ENCODE results near the gene DNM3. TPM values are rescaled to one million over a fixed set of nuclear protein-coding genes. Genes with fewer than 3 reads are reported as not detected.

Gene DNM3
- total RNA-seq, 1 donor from 2014 or later: 4.7 TPM

GRCh38 chr1:172206256-172206655 is 365.0 kb downstream of the DNM3 start:
- Histone ChIP-seq H4K20me1 (ENCODE audit: insufficient read depth, low read length) (no peaks in the 10 kb centered on the region), H3K9ac (ENCODE audit: low read length) (no peak overlapping the region), H3K27me3 (ENCODE audit: insufficient read depth, low read length) (no peaks in the 10 kb centered on the region), H3K9me3 (ENCODE audit: insufficient read depth, low read depth, low read length) (no peaks in the 10 kb centered on the region), H2AFZ (ENCODE audit: low read depth, low read length) (no peak overlapping the region), H3K4me2 (ENCODE audit: low read length) (no peak overlapping the region), H3K79me2 (ENCODE audit: insufficient read depth, low read length) (no peaks in the 10 kb centered on the region), H3K4me3 (ENCODE audit: insufficient read depth, low read depth, low read length) (no peak overlapping the region), H3K36me3 (ENCODE audit: insufficient read depth, low read length) (no peaks in the 10 kb centered on the region), H3K4me1 (ENCODE audit: insufficient read depth, low read length) (no peaks in the 10 kb centered on the region), H3K27ac (ENCODE audit: low read depth, low read length) (no peak overlapping the region)
- H3K4me1 Mint-ChIP-seq (ENCODE audit: low read depth, unreplicated experiment): no peaks in the 10 kb centered on the region
- no peaks in the 10 kb centered on the region for H3K27me3 Mint-ChIP-seq (ENCODE audit: low read depth, unreplicated experiment)
- H3K36me3 Mint-ChIP-seq (ENCODE audit: low read depth, unreplicated experiment): no peaks in the 10 kb centered on the region
- no peak for DNase-seq (ENCODE audit: low read depth)
- H3K27ac Mint-ChIP-seq (ENCODE audit: unreplicated experiment): no peak overlapping the region
- FAIRE-seq: no peak
- no peak overlapping the region for H3K4me3 Mint-ChIP-seq (ENCODE audit: unreplicated experiment)
- no peak for TF ChIP-seq CTCF (IDR thresholded peaks at IDR 0.05; ENCODE audit: insufficient read depth, low read depth, low read length)
- no peak for TF ChIP-seq EZH2 (IDR thresholded peaks at IDR 0.05; ENCODE audit: insufficient read depth, low read length)
- H3K9me3 Mint-ChIP-seq (ENCODE audit: unreplicated experiment): no peaks in the 10 kb centered on the region

GRCh38 chr1:172208635-172209034 is 367.3 kb downstream of the DNM3 start:
- H3K9ac ChIP-seq (ENCODE audit: low read length): no peak overlapping the region
- no peaks in the 10 kb centered on the region for H3K36me3 ChIP-seq (ENCODE audit: insufficient read depth, low read length)
- no peaks in the 10 kb centered on the region for H3K79me2 ChIP-seq (ENCODE audit: insufficient read depth, low read length)
- H3K4me3 Mint-ChIP-seq (ENCODE audit: unreplicated experiment): no peak overlapping the region
- no peaks in the 10 kb centered on the region for H3K4me1 ChIP-seq (ENCODE audit: insufficient read depth, low read length)
- no peaks in the 10 kb centered on the region for H3K36me3 Mint-ChIP-seq (ENCODE audit: low read depth, unreplicated experiment)
- no peak overlapping the region for H3K27ac Mint-ChIP-seq (ENCODE audit: unreplicated experiment)
- no peaks in the 10 kb centered on the region for H4K20me1 ChIP-seq (ENCODE audit: insufficient read depth, low read length)
- H3K9me3 Mint-ChIP-seq (ENCODE audit: unreplicated experiment): no peaks in the 10 kb centered on the region
- peaks cover 3% of the 10 kb centered on the region for H3K4me1 Mint-ChIP-seq (ENCODE audit: low read depth, unreplicated experiment)
- no peak overlapping the region for H3K4me3 ChIP-seq (ENCODE audit: insufficient read depth, low read depth, low read length)
- H3K4me2 ChIP-seq (ENCODE audit: low read length): no peak overlapping the region
- DNase-seq (ENCODE audit: low read depth): no peak
- FAIRE-seq: no peak
- no peaks in the 10 kb centered on the region for H3K27me3 Mint-ChIP-seq (ENCODE audit: low read depth, unreplicated experiment)
- no peak overlapping the region for H3K27ac ChIP-seq (ENCODE audit: low read depth, low read length)
- TF ChIP-seq CTCF (IDR thresholded peaks at IDR 0.05; ENCODE audit: insufficient read depth, low read depth, low read length) (no peak), EZH2 (IDR thresholded peaks at IDR 0.05; ENCODE audit: insufficient read depth, low read length) (no peak)
- H3K9me3 ChIP-seq (ENCODE audit: insufficient read depth, low read depth, low read length): no peaks in the 10 kb centered on the region
- no peak overlapping the region for H2AFZ ChIP-seq (ENCODE audit: low read depth, low read length)
- no peaks in the 10 kb centered on the region for H3K27me3 ChIP-seq (ENCODE audit: insufficient read depth, low read length)

GRCh38 chr1:172211221-172211620 is 369.9 kb downstream of the DNM3 start:
- H3K9me3 ChIP-seq (ENCODE audit: insufficient read depth, low read depth, low read length): no peaks in the 10 kb centered on the region
- no peaks in the 10 kb centered on the region for H3K27me3 ChIP-seq (ENCODE audit: insufficient read depth, low read length)
- DNase-seq (ENCODE audit: low read depth): no peak
- no peak overlapping the region for H3K4me3 ChIP-seq (ENCODE audit: insufficient read depth, low read depth, low read length)
- H3K27ac ChIP-seq (ENCODE audit: low read depth, low read length): no peak overlapping the region
- no peak overlapping the region for H3K4me3 Mint-ChIP-seq (ENCODE audit: unreplicated experiment)
- no peaks in the 10 kb centered on the region for H3K4me1 ChIP-seq (ENCODE audit: insufficient read depth, low read length)
- no peaks in the 10 kb centered on the region for H3K27me3 Mint-ChIP-seq (ENCODE audit: low read depth, unreplicated experiment)
- no peaks in the 10 kb centered on the region for H3K36me3 Mint-ChIP-seq (ENCODE audit: low read depth, unreplicated experiment)
- no peaks in the 10 kb centered on the region for H3K36me3 ChIP-seq (ENCODE audit: insufficient read depth, low read length)
- FAIRE-seq: no peak
- no peak overlapping the region for H3K9ac ChIP-seq (ENCODE audit: low read length)
- no peaks in the 10 kb centered on the region for H3K79me2 ChIP-seq (ENCODE audit: insufficient read depth, low read length)
- no peaks in the 10 kb centered on the region for H3K9me3 Mint-ChIP-seq (ENCODE audit: unreplicated experiment)
- no peak overlapping the region for H3K4me2 ChIP-seq (ENCODE audit: low read length)
- peaks cover 3% of the 10 kb centered on the region for H3K4me1 Mint-ChIP-seq (ENCODE audit: low read depth, unreplicated experiment)
- no peaks in the 10 kb centered on the region for H4K20me1 ChIP-seq (ENCODE audit: insufficient read depth, low read length)
- no peak overlapping the region for H3K27ac Mint-ChIP-seq (ENCODE audit: unreplicated experiment)
- no peak overlapping the region for H2AFZ ChIP-seq (ENCODE audit: low read depth, low read length)
- TF ChIP-seq CTCF (IDR thresholded peaks at IDR 0.05; ENCODE audit: insufficient read depth, low read depth, low read length) (no peak), EZH2 (IDR thresholded peaks at IDR 0.05; ENCODE audit: insufficient read depth, low read length) (no peak)
